Gastroesophageal sphincter (tissue), 3 donors: ENCODE results near the gene BMERB1.

ENCODE experiments used
- POLR2A ChIP-seq, 2 donors: fragments of 450-650 bp; IDR thresholded peaks; one replicate each; pipeline ENCODE4 v1.6.1; 2017; ENCODE audit warnings: antibody characterized with exemption in 2 of 2, mild to moderate bottlenecking in 2 of 2, moderate library complexity in 1 of 2
- TF ChIP-seq, protein P1 (sequence below), 4 experiments: fragments of 200-600 bp in 2 of 4; fragments of 450-650 bp in 2 of 4; sonication (generic) in 1 of 4; IDR thresholded peaks; one replicate each; pipeline ENCODE4 v1.5.1; 2017 to 2019; ENCODE audit warnings: antibody characterized with exemption in 4 of 4, mild to moderate bottlenecking in 2 of 4, moderate library complexity in 2 of 4

DNA sequence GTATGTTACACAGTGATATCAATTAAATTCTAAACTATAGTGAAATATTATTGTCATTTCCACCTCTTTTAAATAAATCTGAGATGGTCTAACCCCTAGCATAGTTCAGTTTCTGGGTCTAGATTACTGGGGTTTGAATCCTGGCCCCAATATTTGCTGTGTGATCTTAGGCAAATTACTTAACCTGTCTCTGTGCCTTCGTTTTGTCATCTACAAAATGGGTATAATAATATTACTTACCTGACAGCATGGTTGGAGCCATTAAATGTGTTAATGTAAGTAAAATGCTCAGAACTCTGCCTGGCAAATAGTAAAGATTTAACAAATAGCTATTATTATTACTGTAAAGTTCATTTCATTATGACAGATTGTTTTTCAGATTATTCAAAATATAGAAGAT is 52.3 kb downstream of the BMERB1 start:
- TF ChIP-seq, protein P1, sequence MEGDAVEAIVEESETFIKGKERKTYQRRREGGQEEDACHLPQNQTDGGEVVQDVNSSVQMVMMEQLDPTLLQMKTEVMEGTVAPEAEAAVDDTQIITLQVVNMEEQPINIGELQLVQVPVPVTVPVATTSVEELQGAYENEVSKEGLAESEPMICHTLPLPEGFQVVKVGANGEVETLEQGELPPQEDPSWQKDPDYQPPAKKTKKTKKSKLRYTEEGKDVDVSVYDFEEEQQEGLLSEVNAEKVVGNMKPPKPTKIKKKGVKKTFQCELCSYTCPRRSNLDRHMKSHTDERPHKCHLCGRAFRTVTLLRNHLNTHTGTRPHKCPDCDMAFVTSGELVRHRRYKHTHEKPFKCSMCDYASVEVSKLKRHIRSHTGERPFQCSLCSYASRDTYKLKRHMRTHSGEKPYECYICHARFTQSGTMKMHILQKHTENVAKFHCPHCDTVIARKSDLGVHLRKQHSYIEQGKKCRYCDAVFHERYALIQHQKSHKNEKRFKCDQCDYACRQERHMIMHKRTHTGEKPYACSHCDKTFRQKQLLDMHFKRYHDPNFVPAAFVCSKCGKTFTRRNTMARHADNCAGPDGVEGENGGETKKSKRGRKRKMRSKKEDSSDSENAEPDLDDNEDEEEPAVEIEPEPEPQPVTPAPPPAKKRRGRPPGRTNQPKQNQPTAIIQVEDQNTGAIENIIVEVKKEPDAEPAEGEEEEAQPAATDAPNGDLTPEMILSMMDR (IDR thresholded peaks at IDR 0.05), result no peak
- TF ChIP-seq POLR2A (IDR thresholded peaks at IDR 0.05), result no peak
